GM19455 (cell line): ENCODE data around the gene CEP85L.

Experiments used
- ATAC-seq: cut with Tn5 transposase; IDR thresholded peaks from one replicate; pipeline ENCODE4 v1.9.1; 2021; ENCODE audit not compliant: unreplicated experiment

CEP85L gene

DNA sequence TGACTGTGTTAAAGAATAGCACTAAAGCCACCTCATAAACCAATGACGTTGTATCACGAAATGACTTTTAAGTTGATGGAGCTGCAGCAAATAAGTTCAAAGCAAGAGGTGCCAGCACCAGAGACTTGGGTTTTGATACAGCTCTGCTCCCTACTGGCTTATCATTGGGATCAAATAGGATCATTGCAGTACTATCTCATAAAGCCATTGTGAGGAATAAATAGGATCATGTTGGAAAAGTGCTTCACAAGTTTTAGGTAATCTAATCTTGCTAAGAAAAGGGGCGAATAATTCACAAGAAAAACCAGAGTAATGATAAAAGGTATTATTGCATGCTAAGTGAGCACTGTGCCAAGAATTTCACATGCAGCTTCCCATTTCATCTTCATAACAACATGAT is 10.4 kb upstream of the CEP85L start:
- no peak for ATAC-seq

- ATAC-seq: no peak
These were observed 8.8 kb upstream of the CEP85L start for GRCh38 chr6:118660218-118660569.

- no peak for ATAC-seq
These were observed 8.3 kb upstream of the CEP85L start for GRCh38 chr6:118659513-118660217.

DNA sequence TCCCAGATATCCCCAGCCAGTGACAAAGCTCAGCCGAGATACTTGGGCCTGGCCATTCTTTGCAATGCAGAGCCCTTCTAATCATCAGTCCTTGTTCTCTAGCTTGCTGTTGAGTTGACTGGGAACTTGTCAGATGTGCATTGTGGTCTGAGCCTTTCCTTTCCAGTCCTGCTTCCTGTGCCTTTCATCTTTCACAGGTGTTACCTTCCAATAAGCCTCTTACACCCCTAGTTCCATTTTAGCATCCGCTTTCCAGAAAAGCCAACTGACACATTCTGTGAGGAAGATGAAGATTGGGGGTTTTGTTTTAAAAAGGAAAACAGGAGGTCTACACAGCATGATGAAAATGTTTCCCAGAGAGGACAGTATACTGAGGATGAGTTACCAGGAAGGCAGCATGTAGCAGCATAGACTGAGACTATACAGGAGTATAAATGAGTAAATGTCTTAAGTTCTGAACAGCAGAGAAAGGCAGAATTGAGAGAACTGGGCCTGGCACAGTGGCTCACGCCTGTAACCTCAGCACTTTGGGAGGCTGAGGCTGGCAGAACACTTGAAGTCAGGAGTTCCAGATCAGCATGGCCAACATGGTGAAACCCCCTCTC is 5.6 kb upstream of the CEP85L start:
- ATAC-seq: no peak

- no peak for ATAC-seq
These were observed 742 bp upstream of the CEP85L start for GRCh38 chr6:118652051-118652615.

GRCh38 chr6:118650582-118651281 is 659 bp downstream of the CEP85L start:
- ATAC-seq: peak; percentile 48

- ATAC-seq: no peak
These were observed 1.3 kb downstream of the CEP85L start for GRCh38 chr6:118649918-118650581.

- ATAC-seq: no peak
These were observed 2.4 kb downstream of the CEP85L start for GRCh38 chr6:118648866-118649554.

GRCh38 chr6:118646977-118647376 is 4.4 kb downstream of the CEP85L start:
- no peak for ATAC-seq

GRCh38 chr6:118645395-118645794 is 6.0 kb downstream of the CEP85L start:
- ATAC-seq: no peak

DNA sequence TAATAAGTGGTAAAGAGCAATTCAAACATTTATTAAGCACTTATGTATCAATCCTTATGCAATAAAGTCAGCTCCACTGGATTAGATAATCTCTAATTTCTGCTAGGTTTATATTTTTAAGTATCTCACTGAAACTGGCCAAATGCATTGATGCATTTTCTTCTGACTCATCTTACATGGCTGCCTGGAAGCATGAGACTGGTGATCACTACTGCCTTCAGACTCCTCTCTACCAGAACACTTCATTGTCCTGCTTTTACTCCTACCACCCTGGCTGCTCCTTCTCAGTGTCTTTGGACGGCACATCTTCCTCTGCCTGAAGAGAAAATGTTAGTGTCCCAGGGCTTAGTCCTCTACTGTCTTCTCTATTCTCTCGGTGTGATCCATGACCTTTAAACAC is 7.4 kb downstream of the CEP85L start:
- no peak for ATAC-seq

GRCh38 chr6:118641042-118641441 is 10.3 kb downstream of the CEP85L start:
- ATAC-seq: no peak

DNA sequence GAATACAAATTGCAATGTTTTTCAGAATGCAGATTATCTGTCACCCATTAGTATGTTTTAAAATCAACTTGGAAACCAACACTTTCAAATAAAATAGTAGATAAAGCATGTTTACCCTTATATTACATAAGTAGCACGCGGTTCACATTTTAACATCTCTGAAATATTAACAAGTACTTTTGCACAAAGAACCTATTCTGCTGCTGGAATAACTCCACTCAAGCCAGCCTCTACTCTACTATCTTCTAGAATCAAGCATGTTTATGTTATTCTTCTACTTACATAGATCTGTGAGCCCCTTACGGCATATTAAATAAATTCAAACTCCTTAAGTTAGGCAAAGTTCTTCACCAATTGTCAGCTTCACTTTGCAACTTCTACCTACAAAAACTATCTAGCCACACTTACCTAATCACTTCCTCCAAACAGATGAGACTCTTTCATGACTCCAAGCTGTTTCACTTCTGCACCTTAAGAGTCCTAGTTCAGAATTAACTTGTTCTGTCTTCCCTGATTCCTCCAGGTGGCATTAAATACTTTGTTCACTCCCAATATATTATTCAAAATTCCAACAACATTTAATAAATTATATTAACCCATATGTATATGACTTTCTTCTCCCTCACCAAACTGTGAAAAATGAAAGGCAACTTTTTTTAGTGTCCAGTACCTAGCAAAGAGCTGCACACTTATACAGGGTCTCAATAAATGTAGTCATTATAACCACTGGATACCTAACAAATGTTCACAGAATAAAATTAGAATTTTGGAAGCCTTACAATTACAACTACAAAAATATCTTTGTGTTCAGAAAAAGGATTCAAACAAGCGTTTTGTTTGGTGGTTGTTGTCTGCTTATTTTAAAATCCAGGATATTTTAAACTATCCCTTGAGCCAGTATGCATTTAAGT is 12.1 kb downstream of the CEP85L start:
- peak; percentile 78 for ATAC-seq

GRCh38 chr6:118638288-118638687 is 13.1 kb downstream of the CEP85L start:
- no peak for ATAC-seq

GRCh38 chr6:118635909-118636735 is 15.3 kb downstream of the CEP85L start:
- ATAC-seq: no peak

DNA sequence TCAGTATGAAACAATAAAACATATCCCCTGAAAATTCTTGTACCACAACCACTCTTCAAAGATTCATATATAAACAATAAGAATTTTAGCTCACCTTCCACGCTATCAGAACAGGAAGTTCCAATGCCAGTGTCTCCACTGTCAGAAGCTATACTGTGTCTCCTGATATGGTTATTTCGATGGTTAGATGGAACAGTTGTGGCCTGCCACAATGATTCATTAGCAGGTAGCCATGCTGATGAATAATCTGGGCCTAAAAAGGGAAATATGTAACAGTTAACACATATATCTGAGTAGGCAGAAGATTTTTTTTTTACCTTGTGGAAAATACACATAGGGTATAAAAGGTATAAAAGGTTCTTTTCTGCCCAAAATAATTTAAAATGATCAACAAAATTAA is 19.0 kb downstream of the CEP85L start:
- ATAC-seq: no peak

DNA sequence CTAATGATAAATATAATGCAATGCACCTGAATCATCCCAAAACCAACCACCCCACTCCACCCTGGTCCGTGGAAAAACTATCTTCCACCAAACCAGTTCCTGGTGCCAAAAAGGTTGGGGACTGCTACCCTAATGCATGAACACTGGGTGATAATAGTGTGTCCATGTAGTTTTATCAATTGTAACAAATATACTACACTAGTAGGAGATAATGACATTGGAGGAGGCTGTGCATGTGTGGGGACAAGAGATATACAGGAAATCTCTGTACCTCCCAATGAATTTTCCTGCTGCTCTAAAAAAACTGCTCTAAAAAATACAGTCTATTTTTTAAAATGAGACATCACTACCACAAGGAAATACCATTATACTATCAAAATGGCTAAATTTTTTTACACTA is 20.5 kb downstream of the CEP85L start:
- no peak for ATAC-seq

GRCh38 chr6:118630067-118630466 is 21.3 kb downstream of the CEP85L start:
- no peak for ATAC-seq

DNA sequence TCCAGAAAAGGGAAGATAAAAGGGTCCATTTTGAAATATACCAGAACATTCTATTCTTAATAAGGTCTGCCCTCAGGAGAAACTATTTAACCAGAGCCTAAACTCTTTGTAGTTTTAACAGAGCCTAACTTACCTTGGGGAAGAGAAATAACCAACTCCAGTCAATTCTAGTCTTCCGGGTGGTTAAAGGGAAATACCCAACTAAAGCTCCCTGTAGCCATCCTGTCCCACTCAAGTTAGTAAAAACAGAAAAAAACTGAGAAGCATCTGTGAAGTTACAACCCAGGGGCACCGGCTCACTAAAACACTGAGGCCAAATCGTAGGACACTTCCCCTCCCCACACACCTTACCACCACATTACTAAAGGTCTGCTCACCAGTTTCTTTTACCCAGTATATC is 23.7 kb downstream of the CEP85L start:
- ATAC-seq: no peak
